GM12892 (cell line): ENCODE results near the gene DAP.

ENCODE experiments used
- POLR2A ChIP-seq: IDR thresholded peaks from 2 replicates; pipeline ENCODE4 v1.6.1; 2011; ENCODE audit warnings: low read depth, low read length, control low read depth
- POLR2AphosphoS5 ChIP-seq: IDR thresholded peaks from 2 replicates; pipeline ENCODE4 v1.6.1; 2011; ENCODE audit warnings: low read depth, low read length, control low read depth
- TAF1 ChIP-seq: IDR thresholded peaks from 2 replicates; pipeline ENCODE4 v1.6.1; 2011; ENCODE audit warnings: low read depth, mild to moderate bottlenecking, control low read depth, low read length, borderline replicate concordance

GRCh38 chr5:10636363-10637142, 124.5 kb downstream of the DAP start:
- TF ChIP-seq POLR2AphosphoS5 (no peak), POLR2A (no peak), TAF1 (no peak)
